HEK293 (cell line): ENCODE data around the gene ZBED5.
A peak's percentile ranks its signal among the peaks of the same experiment; 100 is the strongest.

Experiments
- FEZF1 ChIP-seq: fragments of 450-650 bp; formaldehyde crosslinking; IDR thresholded peaks from 2 replicates; pipeline ENCODE4 v1.5.1; 2016; ENCODE audit warnings: missing biosample characterization, missing genetic modification characterization
- MEIS1 ChIP-seq: sonication (generic); formaldehyde crosslinking; IDR thresholded peaks from 2 replicates; pipeline ENCODE4 v1.8.1; 2022; ENCODE audit warnings: missing genetic modification reagents, mild to moderate bottlenecking, borderline replicate concordance
- OSR2 ChIP-seq: fragments of 450-650 bp; formaldehyde crosslinking; IDR thresholded peaks from 2 replicates; pipeline ENCODE4 v1.5.1; 2016; ENCODE audit warnings: missing biosample characterization, missing genetic modification characterization
- SP3 ChIP-seq: fragments of 450-650 bp; formaldehyde crosslinking; IDR thresholded peaks from 2 replicates; pipeline ENCODE4 v1.5.1; 2016; ENCODE audit warnings: missing biosample characterization, missing genetic modification characterization
- TCF7L2 ChIP-seq: IDR thresholded peaks from 2 replicates; pipeline ENCODE4 v1.6.1; 2011; ENCODE audit warnings: low read depth, mild to moderate bottlenecking, inconsistent platforms, low read length, moderate library complexity, borderline replicate concordance
- ZBTB49 ChIP-seq: fragments of 450-650 bp; formaldehyde crosslinking; IDR thresholded peaks from 2 replicates; pipeline ENCODE4 v1.5.1; 2016; ENCODE audit warnings: missing biosample characterization, missing genetic modification characterization, low read depth
- ZEB2 ChIP-seq: fragments of 450-650 bp; formaldehyde crosslinking; IDR thresholded peaks from 2 replicates; pipeline ENCODE4 v1.5.1; 2016; ENCODE audit warnings: missing biosample characterization, missing genetic modification characterization
- ZFP41 ChIP-seq: fragments of 450-650 bp; formaldehyde crosslinking; IDR thresholded peaks from 2 replicates; pipeline ENCODE4 v1.5.1; 2016; ENCODE audit warnings: missing biosample characterization, missing genetic modification characterization, borderline replicate concordance
- ZNF10 ChIP-seq: fragments of 450-650 bp; formaldehyde crosslinking; IDR thresholded peaks from 2 replicates; pipeline ENCODE4 v1.5.1; 2017; ENCODE audit warnings: missing biosample characterization, missing genetic modification characterization
- ZNF148 ChIP-seq: fragments of 450-650 bp; formaldehyde crosslinking; IDR thresholded peaks from 2 replicates; pipeline ENCODE4 v1.5.0; 2017; ENCODE audit warnings: missing biosample characterization, missing genetic modification characterization, borderline replicate concordance
- ZNF169 ChIP-seq: fragments of 450-650 bp; formaldehyde crosslinking; IDR thresholded peaks from 2 replicates; pipeline ENCODE4 v1.5.1; 2016; ENCODE audit warnings: missing biosample characterization, missing genetic modification characterization
- ZNF175 ChIP-seq: fragments of 450-650 bp; formaldehyde crosslinking; IDR thresholded peaks from 2 replicates; pipeline ENCODE4 v1.5.1; 2016; ENCODE audit warnings: missing biosample characterization, missing genetic modification characterization
- ZNF18 ChIP-seq: fragments of 450-650 bp; formaldehyde crosslinking; IDR thresholded peaks from 2 replicates; pipeline ENCODE4 v1.5.1; 2016; ENCODE audit warnings: missing biosample characterization, missing genetic modification characterization
- ZNF184 ChIP-seq: fragments of 450-650 bp; IDR thresholded peaks from 2 replicates; pipeline ENCODE4 v1.5.1; 2018; ENCODE audit warnings: missing biosample characterization, mild to moderate bottlenecking, missing genetic modification characterization
- ZNF19 ChIP-seq: fragments of 450-650 bp; formaldehyde crosslinking; IDR thresholded peaks from 2 replicates; pipeline ENCODE4; 2016; ENCODE audit warnings: missing biosample characterization, missing genetic modification characterization, low read depth
- ZNF223 ChIP-seq: fragments of 450-650 bp; formaldehyde crosslinking; IDR thresholded peaks from 2 replicates; pipeline ENCODE4 v1.5.1; 2016; ENCODE audit warnings: missing biosample characterization, missing genetic modification characterization
- ZNF24 ChIP-seq: fragments of 450-650 bp; formaldehyde crosslinking; IDR thresholded peaks from 2 replicates; pipeline ENCODE4 v1.5.1; 2016; ENCODE audit warnings: missing biosample characterization, missing genetic modification characterization
- ZNF341 ChIP-seq: fragments of 450-650 bp; formaldehyde crosslinking; IDR thresholded peaks from 2 replicates; pipeline ENCODE4; 2016; ENCODE audit warnings: low read depth, missing biosample characterization, missing genetic modification characterization
- ZNF391 ChIP-seq: fragments of 450-650 bp; formaldehyde crosslinking; IDR thresholded peaks from 2 replicates; pipeline ENCODE4 v1.5.1; 2016; ENCODE audit warnings: low read depth, missing biosample characterization, missing genetic modification characterization, borderline replicate concordance
- ZNF530 ChIP-seq: fragments of 450-650 bp; formaldehyde crosslinking; IDR thresholded peaks from 2 replicates; pipeline ENCODE4 v1.5.1; 2016; ENCODE audit warnings: low read depth, missing biosample characterization, missing genetic modification characterization
- ZNF664 ChIP-seq: fragments of 450-650 bp; formaldehyde crosslinking; IDR thresholded peaks from 2 replicates; pipeline ENCODE4 v1.5.1; 2016; ENCODE audit warnings: missing biosample characterization, missing genetic modification characterization
- ZNF701 ChIP-seq: fragments of 450-650 bp; formaldehyde crosslinking; IDR thresholded peaks from 2 replicates; pipeline ENCODE4 v1.5.1; 2016; ENCODE audit warnings: missing biosample characterization, missing genetic modification characterization
- ZNF776 ChIP-seq: fragments of 450-650 bp; formaldehyde crosslinking; IDR thresholded peaks from 2 replicates; pipeline ENCODE4 v1.5.0; 2017; ENCODE audit warnings: missing biosample characterization, missing genetic modification characterization, borderline replicate concordance
- TF ChIP-seq, protein P1 (sequence below): fragments of 450-650 bp; formaldehyde crosslinking; IDR thresholded peaks from 2 replicates; pipeline ENCODE4 v1.5.1; 2016; ENCODE audit warnings: missing biosample characterization, missing genetic modification characterization
- TF ChIP-seq, protein P2 (sequence below): fragments of 450-650 bp; formaldehyde crosslinking; IDR thresholded peaks from 2 replicates; pipeline ENCODE4 v1.5.1; 2017; ENCODE audit warnings: missing biosample characterization, missing genetic modification characterization
- TF ChIP-seq, protein P3 (sequence below): fragments of 450-650 bp; formaldehyde crosslinking; IDR thresholded peaks from 2 replicates; pipeline ENCODE4 v1.5.1; 2016; ENCODE audit warnings: missing biosample characterization, missing genetic modification characterization, borderline replicate concordance

Gene ZBED5

DNA sequence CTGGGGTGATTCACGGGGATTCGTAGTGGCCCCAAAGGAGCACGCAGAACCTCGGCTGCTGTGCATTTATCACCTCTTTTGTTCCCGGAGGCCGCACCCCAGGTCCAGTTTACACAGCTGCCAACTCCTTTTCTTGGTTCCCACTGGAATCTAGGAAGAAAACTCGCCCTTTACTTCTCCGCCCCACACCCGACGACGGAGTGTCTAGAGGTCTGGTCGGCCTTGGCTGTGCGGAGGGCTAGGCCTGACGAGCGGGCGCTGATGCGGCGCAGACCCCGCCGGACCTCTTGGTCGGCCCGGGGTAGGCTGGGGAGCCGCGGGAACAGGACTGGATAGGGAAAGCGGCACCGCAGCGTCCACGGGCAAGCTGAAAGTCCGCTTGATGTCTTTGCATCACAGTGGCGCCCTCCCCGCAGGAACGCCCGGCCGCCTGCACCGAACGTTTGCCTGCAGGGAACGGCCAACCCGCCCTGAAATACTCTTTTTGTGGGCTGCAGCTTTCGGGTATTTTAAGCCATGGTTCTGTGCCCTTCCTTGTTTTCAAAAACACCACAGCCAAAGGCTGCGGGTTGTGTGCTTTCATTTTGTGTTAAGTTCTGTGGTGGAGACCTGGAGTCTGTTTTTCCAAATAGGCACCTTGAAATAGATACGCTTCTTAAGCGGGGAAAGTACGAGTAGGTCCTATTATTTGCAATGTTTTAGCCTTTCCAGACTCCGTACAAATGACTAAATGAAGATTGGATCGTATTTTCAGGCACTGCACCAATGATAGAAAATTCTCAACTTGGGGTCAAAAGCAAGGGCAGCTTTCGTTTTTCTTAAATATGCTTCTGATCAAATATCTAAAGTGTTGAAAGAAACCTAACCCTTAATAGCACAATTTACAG, 829 bp upstream of the ZBED5 start (continued):
- TF ChIP-seq ZNF148 (tag by site-specific recombination) (no peak), FEZF1 (tag by site-specific recombination) (peak; percentile 13; the same call in 1 of the 2 replicates), ZNF701 (no peak), ZNF19 (tag by site-specific recombination) (no peak), ZNF341 (no peak), ZNF24 (tag by site-specific recombination) (no peak), ZNF18 (tag by site-specific recombination) (no peak), ZNF10 (tag by site-specific recombination) (no peak), OSR2 (tag by site-specific recombination) (no peak), TCF7L2 (no peak; the same call in 1 of the 2 replicates), ZNF391 (no peak), ZEB2 (tag by site-specific recombination) (no peak), ZNF664 (tag by site-specific recombination) (0 out of 2 replicates have a peak, but pooled peaks have one; percentile 25), ZBTB49 (tag by site-specific recombination) (no peak), ZNF776 (tag by site-specific recombination) (no peak), ZNF184 (tag by site-specific recombination) (no peak), ZNF169 (tag by site-specific recombination) (no peak), ZNF223 (tag by site-specific recombination) (no peak), MEIS1 (CRISPR knock-in tag) (0 out of 2 replicates have a peak, but pooled peaks have one; percentile 9), SP3 (tag by site-specific recombination) (no peak), ZNF530 (tag by site-specific recombination) (no peak), ZFP41 (tag by site-specific recombination) (no peak), ZNF175 (tag by site-specific recombination) (no peak)
- TF ChIP-seq, protein P1, sequence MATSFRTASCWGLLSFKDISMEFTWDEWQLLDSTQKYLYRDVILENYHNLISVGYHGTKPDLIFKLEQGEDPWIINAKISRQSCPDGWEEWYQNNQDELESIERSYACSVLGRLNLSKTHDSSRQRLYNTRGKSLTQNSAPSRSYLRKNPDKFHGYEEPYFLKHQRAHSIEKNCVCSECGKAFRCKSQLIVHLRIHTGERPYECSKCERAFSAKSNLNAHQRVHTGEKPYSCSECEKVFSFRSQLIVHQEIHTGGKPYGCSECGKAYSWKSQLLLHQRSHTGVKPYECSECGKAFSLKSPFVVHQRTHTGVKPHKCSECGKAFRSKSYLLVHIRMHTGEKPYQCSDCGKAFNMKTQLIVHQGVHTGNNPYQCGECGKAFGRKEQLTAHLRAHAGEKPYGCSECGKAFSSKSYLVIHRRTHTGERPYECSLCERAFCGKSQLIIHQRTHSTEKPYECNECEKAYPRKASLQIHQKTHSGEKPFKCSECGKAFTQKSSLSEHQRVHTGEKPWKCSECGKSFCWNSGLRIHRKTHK (tag by site-specific recombination) = no peak
- TF ChIP-seq, protein P2, sequence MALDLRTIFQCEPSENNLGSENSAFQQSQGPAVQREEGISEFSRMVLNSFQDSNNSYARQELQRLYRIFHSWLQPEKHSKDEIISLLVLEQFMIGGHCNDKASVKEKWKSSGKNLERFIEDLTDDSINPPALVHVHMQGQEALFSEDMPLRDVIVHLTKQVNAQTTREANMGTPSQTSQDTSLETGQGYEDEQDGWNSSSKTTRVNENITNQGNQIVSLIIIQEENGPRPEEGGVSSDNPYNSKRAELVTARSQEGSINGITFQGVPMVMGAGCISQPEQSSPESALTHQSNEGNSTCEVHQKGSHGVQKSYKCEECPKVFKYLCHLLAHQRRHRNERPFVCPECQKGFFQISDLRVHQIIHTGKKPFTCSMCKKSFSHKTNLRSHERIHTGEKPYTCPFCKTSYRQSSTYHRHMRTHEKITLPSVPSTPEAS = no peak
- TF ChIP-seq, protein P3, sequence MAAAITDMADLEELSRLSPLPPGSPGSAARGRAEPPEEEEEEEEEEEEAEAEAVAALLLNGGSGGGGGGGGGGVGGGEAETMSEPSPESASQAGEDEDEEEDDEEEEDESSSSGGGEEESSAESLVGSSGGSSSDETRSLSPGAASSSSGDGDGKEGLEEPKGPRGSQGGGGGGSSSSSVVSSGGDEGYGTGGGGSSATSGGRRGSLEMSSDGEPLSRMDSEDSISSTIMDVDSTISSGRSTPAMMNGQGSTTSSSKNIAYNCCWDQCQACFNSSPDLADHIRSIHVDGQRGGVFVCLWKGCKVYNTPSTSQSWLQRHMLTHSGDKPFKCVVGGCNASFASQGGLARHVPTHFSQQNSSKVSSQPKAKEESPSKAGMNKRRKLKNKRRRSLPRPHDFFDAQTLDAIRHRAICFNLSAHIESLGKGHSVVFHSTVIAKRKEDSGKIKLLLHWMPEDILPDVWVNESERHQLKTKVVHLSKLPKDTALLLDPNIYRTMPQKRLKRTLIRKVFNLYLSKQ (tag by site-specific recombination) = no peak
